ENCODE data around the gene HSPA12B. TPM values are rescaled to one million over a fixed set of nuclear protein-coding genes. Genes with fewer than 3 reads are reported as not detected.
A peak's percentile ranks its signal among the peaks of the same experiment; 100 is the strongest.
"Not testable (repeated sequence)": the region's sequence is repeated elsewhere in the genome, so short reads cannot be mapped to it uniquely, and the experiment has no call there.

HSPA12B gene
- total RNA-seq, 1 donor from 2014 or later, result 14.6 TPM

DNA sequence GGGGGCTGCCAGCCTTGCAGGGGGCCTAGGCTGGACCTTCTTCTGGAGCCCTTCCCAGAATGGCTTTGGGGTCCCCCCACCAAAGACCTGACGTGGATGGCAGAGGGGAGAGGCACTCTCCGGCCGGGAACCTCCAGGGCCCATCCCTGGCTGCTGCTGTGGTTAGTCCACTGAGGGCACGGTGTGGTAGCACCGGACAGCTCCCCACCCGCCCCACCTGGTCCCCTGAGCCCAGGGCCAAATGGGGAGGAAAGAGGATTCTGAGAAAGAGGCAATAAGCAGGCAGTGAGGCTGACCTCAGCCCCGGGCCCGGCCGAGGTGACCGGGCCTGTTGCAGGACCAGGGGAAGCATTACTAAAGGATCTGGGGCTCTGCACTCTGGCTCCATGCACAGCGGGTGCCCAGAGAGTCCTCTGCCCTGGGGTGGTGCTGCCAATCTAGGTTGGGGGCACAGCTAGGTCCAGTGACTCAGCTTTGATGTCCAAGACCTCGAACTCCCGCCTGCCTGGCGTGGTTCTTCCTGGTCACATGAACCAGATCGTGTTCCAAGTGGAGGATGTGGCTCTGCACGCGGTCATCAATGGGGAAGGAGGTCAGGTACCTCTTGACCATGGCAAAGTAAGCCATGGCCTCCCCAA lies 51.9 kb downstream of the HSPA12B start:
- H3K4me1 ChIP-seq (ENCODE audit: control insufficient read depth in 3 of 3, insufficient read depth in 3 of 3, low read length in 3 of 3), result peaks cover 31 to 59% (median 38%) of the 10 kb centered on the region in 3 donors
- H3K4me3 ChIP-seq (ENCODE audit: low read length in 3 of 3), result peak overlapping the region; percentile 13 to 84 (median 81)
- no peak overlapping the region for H3K27ac ChIP-seq (ENCODE audit: low read depth, low read length)

GRCh38 chr20:3784863-3785239 lies 52.4 kb downstream of the HSPA12B start:
- Histone ChIP-seq H3K4me3 (ENCODE audit: low read length in 3 of 3) (peak overlapping the region in 2 of 3 donors; percentile 81 to 84), H3K27ac (ENCODE audit: low read depth, low read length) (no peak overlapping the region), H3K9me3 (ENCODE audit: control insufficient read depth in 3 of 3, low read length in 3 of 3) (no peaks in the 10 kb centered on the region), H3K36me3 (ENCODE audit: control insufficient read depth in 3 of 3, insufficient read depth in 3 of 3, low read length in 3 of 3) (peaks cover 0 to 5% (median 5%) of the 10 kb centered on the region in 3 donors), H3K9ac (ENCODE audit: low read depth in 1 of 3, low read length in 3 of 3) (peak overlapping the region in 2 of 3 donors; percentile 69 to 84), H3K27me3 (ENCODE audit: control insufficient read depth in 3 of 3, insufficient read depth in 3 of 3, low read length in 3 of 3) (no peaks in the 10 kb centered on the region), H3K4me1 (ENCODE audit: control insufficient read depth in 3 of 3, insufficient read depth in 3 of 3, low read length in 3 of 3) (peaks cover 31 to 59% (median 38%) of the 10 kb centered on the region in 3 donors)

More for the DNA sequence above, 51.9 kb downstream of the HSPA12B start:
- Histone ChIP-seq H3K36me3 (ENCODE audit: control insufficient read depth in 3 of 3, insufficient read depth in 3 of 3, low read length in 3 of 3) (peaks cover 0 to 5% (median 5%) of the 10 kb centered on the region in 3 donors), H3K27me3 (ENCODE audit: control insufficient read depth in 3 of 3, insufficient read depth in 3 of 3, low read length in 3 of 3) (no peaks in the 10 kb centered on the region), H3K9me3 (ENCODE audit: control insufficient read depth in 3 of 3, low read length in 3 of 3) (no peaks in the 10 kb centered on the region), H3K9ac (ENCODE audit: low read depth in 1 of 3, low read length in 3 of 3) (peak overlapping the region in 2 of 3 donors; percentile 69 to 84)

DNA sequence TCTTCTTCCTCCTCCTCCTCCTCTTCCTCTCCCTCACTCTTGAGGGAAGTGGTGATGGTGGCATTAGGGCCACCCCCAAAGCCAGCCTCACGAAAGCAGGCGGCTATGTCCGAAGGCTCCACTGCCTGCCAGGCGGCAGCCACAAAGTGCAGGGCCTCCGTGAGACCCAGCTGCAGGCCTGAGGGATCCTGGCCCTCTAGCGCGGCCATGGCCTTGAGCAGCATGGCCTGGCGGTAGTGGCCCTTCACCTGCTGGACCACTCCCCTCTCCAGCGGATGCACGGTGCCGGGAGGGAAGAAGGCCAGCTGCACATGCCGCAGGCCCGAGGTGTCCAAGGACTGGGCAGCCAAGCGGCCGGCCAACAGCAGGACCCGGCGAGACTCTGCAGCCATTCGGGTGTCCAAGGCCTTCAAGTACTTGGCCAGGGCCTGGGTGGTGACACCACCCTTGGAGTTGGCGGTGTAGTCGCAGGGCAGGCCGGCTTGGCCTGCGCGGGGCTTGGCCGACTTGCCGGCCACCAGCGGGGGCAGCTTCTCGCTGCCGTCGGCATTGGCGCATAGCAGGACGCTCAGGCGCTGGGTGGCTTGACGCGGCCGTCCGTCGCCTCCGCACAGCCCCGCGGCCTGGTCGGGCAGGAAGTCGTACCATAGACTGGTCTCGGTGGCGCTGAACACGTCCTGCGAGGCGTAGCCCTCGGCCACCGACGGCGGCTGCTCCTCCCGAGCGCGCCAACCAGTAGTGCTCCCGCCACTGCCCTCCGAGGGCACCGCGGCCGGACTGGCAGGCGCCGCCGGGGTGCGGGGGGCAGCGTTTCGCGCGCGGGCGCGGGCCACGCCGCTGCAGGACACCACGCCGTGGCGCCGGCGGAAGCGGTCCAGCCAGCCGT lies 53.0 kb downstream of the HSPA12B start:
- peak overlapping the region; percentile 81 to 88 (median 84) for H3K4me3 ChIP-seq (ENCODE audit: low read length in 3 of 3)
- peak overlapping the region; percentile 52 for H3K27ac ChIP-seq (ENCODE audit: low read depth, low read length)
- peak overlapping the region; percentile 69 to 84 (median 74) for H3K9ac ChIP-seq (ENCODE audit: low read depth in 1 of 3, low read length in 3 of 3)
- H3K36me3 ChIP-seq (ENCODE audit: control insufficient read depth in 3 of 3, insufficient read depth in 3 of 3, low read length in 3 of 3), result peaks cover 0 to 5% (median 5%) of the 10 kb centered on the region in 3 donors
- no peaks in the 10 kb centered on the region for H3K9me3 ChIP-seq (ENCODE audit: control insufficient read depth in 3 of 3, low read length in 3 of 3)
- no peaks in the 10 kb centered on the region for H3K27me3 ChIP-seq (ENCODE audit: control insufficient read depth in 3 of 3, insufficient read depth in 3 of 3, low read length in 3 of 3)
- H3K4me1 ChIP-seq (ENCODE audit: control insufficient read depth in 3 of 3, insufficient read depth in 3 of 3, low read length in 3 of 3), result peaks cover 31 to 57% (median 38%) of the 10 kb centered on the region in 3 donors

- peak overlapping the region; percentile 69 to 84 (median 74) for H3K9ac ChIP-seq (ENCODE audit: low read depth in 1 of 3, low read length in 3 of 3)
- no peaks in the 10 kb centered on the region for H3K27me3 ChIP-seq (ENCODE audit: control insufficient read depth in 3 of 3, insufficient read depth in 3 of 3, low read length in 3 of 3)
- peak overlapping the region; percentile 81 to 88 (median 84) for H3K4me3 ChIP-seq (ENCODE audit: low read length in 3 of 3)
- peaks cover 27 to 50% (median 33%) of the 10 kb centered on the region in 3 donors for H3K4me1 ChIP-seq (ENCODE audit: control insufficient read depth in 3 of 3, insufficient read depth in 3 of 3, low read length in 3 of 3)
- no peaks in the 10 kb centered on the region for H3K9me3 ChIP-seq (ENCODE audit: control insufficient read depth in 3 of 3, low read length in 3 of 3)
- H3K36me3 ChIP-seq (ENCODE audit: control insufficient read depth in 3 of 3, insufficient read depth in 3 of 3, low read length in 3 of 3), result peaks cover 0 to 5% (median 5%) of the 10 kb centered on the region in 3 donors
- peak overlapping the region; percentile 52 for H3K27ac ChIP-seq (ENCODE audit: low read depth, low read length)
Measured at GRCh38 chr20:3786126-3786484, 53.6 kb downstream of the HSPA12B start.

- peaks cover 0 to 5% (median 5%) of the 10 kb centered on the region in 3 donors for H3K36me3 ChIP-seq (ENCODE audit: control insufficient read depth in 3 of 3, insufficient read depth in 3 of 3, low read length in 3 of 3)
- peak within 1 kb of the TSS; percentile 52 for H3K27ac ChIP-seq (ENCODE audit: low read depth, low read length)
- peak within 1 kb of the TSS; percentile 81 to 88 (median 84) for H3K4me3 ChIP-seq (ENCODE audit: low read length in 3 of 3)
- H3K9me3 ChIP-seq (ENCODE audit: control insufficient read depth in 3 of 3, low read length in 3 of 3), result no peaks in the 10 kb centered on the region
- no peaks in the 10 kb centered on the region for H3K27me3 ChIP-seq (ENCODE audit: control insufficient read depth in 3 of 3, insufficient read depth in 3 of 3, low read length in 3 of 3)
- H3K9ac ChIP-seq (ENCODE audit: low read depth in 1 of 3, low read length in 3 of 3), result peak within 1 kb of the TSS; percentile 69 to 84 (median 74)
- peaks cover 26 to 45% (median 30%) of the 10 kb centered on the region in 3 donors for H3K4me1 ChIP-seq (ENCODE audit: control insufficient read depth in 3 of 3, insufficient read depth in 3 of 3, low read length in 3 of 3)
Measured at GRCh38 chr20:3786665-3787323, 54.3 kb downstream of the HSPA12B start, which contains the start of gene CENPB. TSS of gene CENPB (minus strand) at chr20:3786740. CDS start at chr20:3786483, 257 bp downstream.

- no peak overlapping the region for H3K27ac ChIP-seq (ENCODE audit: low read depth, low read length)
- H3K9ac ChIP-seq (ENCODE audit: low read depth in 1 of 3, low read length in 3 of 3), result peak overlapping the region in 2 of 3 donors; percentile 15 to 47
- peak overlapping the region in 1 of 3 donors; percentile 65 for H3K4me3 ChIP-seq (ENCODE audit: low read length in 3 of 3)
Measured at GRCh38 chr20:3787324-3788014, 55.0 kb downstream of the HSPA12B start.

GRCh38 chr20:3788685-3789155 lies 56.2 kb downstream of the HSPA12B start:
- no peak overlapping the region for H3K4me3 ChIP-seq (ENCODE audit: low read length in 3 of 3)
- H3K9me3 ChIP-seq (ENCODE audit: control insufficient read depth in 3 of 3, low read length in 3 of 3), result no peaks in the 10 kb centered on the region
- no peaks in the 10 kb centered on the region for H3K27me3 ChIP-seq (ENCODE audit: control insufficient read depth in 3 of 3, insufficient read depth in 3 of 3, low read length in 3 of 3)
- no peak overlapping the region for H3K9ac ChIP-seq (ENCODE audit: low read depth in 1 of 3, low read length in 3 of 3)
- H3K36me3 ChIP-seq (ENCODE audit: control insufficient read depth in 3 of 3, insufficient read depth in 3 of 3, low read length in 3 of 3), result peaks cover 0 to 5% (median 5%) of the 10 kb centered on the region in 3 donors
- H3K27ac ChIP-seq (ENCODE audit: low read depth, low read length), result no peak overlapping the region
- H3K4me1 ChIP-seq (ENCODE audit: control insufficient read depth in 3 of 3, insufficient read depth in 3 of 3, low read length in 3 of 3), result peaks cover 20 to 34% (median 24%) of the 10 kb centered on the region in 3 donors

More at GRCh38 chr20:3787324-3788014, 55.0 kb downstream of the HSPA12B start:
- Histone ChIP-seq H3K27me3 (ENCODE audit: control insufficient read depth in 3 of 3, insufficient read depth in 3 of 3, low read length in 3 of 3) (no peaks in the 10 kb centered on the region), H3K36me3 (ENCODE audit: control insufficient read depth in 3 of 3, insufficient read depth in 3 of 3, low read length in 3 of 3) (peaks cover 0 to 5% (median 5%) of the 10 kb centered on the region in 3 donors), H3K9me3 (ENCODE audit: control insufficient read depth in 3 of 3, low read length in 3 of 3) (no peaks in the 10 kb centered on the region), H3K4me1 (ENCODE audit: control insufficient read depth in 3 of 3, insufficient read depth in 3 of 3, low read length in 3 of 3) (peaks cover 26 to 45% (median 30%) of the 10 kb centered on the region in 3 donors)

- not testable (repeated sequence) for H3K9ac ChIP-seq (ENCODE audit: low read depth in 1 of 3, low read length in 3 of 3); H3K4me3 ChIP-seq (ENCODE audit: low read length in 3 of 3); H3K9me3 ChIP-seq (ENCODE audit: control insufficient read depth in 3 of 3, low read length in 3 of 3); H3K36me3 ChIP-seq (ENCODE audit: control insufficient read depth in 3 of 3, insufficient read depth in 3 of 3, low read length in 3 of 3); H3K27ac ChIP-seq (ENCODE audit: low read depth, low read length); H3K27me3 ChIP-seq (ENCODE audit: control insufficient read depth in 3 of 3, insufficient read depth in 3 of 3, low read length in 3 of 3)
- H3K4me1 ChIP-seq (ENCODE audit: control insufficient read depth in 3 of 3, insufficient read depth in 3 of 3, low read length in 3 of 3), result peaks cover 16 to 30% (median 21%) of the 10 kb centered on the region in 3 donors
Measured at GRCh38 chr20:3789201-3789600, 56.7 kb downstream of the HSPA12B start.

GRCh38 chr20:3794168-3794567 lies 61.7 kb downstream of the HSPA12B start:
- not testable (repeated sequence) for H3K36me3 ChIP-seq (ENCODE audit: control insufficient read depth in 3 of 3, insufficient read depth in 3 of 3, low read length in 3 of 3); H3K9me3 ChIP-seq (ENCODE audit: control insufficient read depth in 3 of 3, low read length in 3 of 3); H3K27ac ChIP-seq (ENCODE audit: low read depth, low read length); H3K27me3 ChIP-seq (ENCODE audit: control insufficient read depth in 3 of 3, insufficient read depth in 3 of 3, low read length in 3 of 3); H3K4me3 ChIP-seq (ENCODE audit: low read length in 3 of 3); H3K9ac ChIP-seq (ENCODE audit: low read depth in 1 of 3, low read length in 3 of 3)
- H3K4me1 ChIP-seq (ENCODE audit: control insufficient read depth in 3 of 3, insufficient read depth in 3 of 3, low read length in 3 of 3), result peaks cover 8 to 21% (median 12%) of the 10 kb centered on the region in 3 donors
